OCI-LY7 (cell line): Measurements from ENCODE around the gene GAS7.

ENCODE experiments used
- CTCF ChIP-seq: fragments of 200-600 bp; sonication (generic); conservative IDR thresholded peaks from 2 replicates; pipeline ENCODE4 v1.5.1; 2014; ENCODE audit warnings: mild to moderate bottlenecking, antibody characterized with exemption, low read length, moderate library complexity, mixed read lengths
- EZH2phosphoT487 ChIP-seq: fragments of 200-600 bp; sonication (generic); IDR thresholded peaks from 2 replicates; pipeline ENCODE4 v1.6.1; 2018; ENCODE audit warnings: low read depth, borderline replicate concordance, mild to moderate bottlenecking, mixed run types, antibody characterized with exemption, low read length, moderate library complexity, mixed read lengths

- no peak for TF ChIP-seq CTCF
- no peak for TF ChIP-seq EZH2phosphoT487
These were observed 146.1 kb downstream of the GAS7 start for GRCh38 chr17:10052106-10052813.
